IgD-negative memory B cell (primary cell): ENCODE measurements around the gene KRT36. TPM values are rescaled to one million over a fixed set of nuclear protein-coding genes. Genes with fewer than 3 reads are reported as not detected.

Experiments used
- H3K27ac Mint-ChIP-seq, 3 donors: one replicate each; pipeline ENCODE4 v1.8.0; 2020 to 2022; ENCODE audit warnings: mild to moderate bottlenecking in 3 of 3, mixed read lengths in 3 of 3, moderate library complexity in 1 of 3
- H3K27me3 Mint-ChIP-seq: one replicate; pipeline ENCODE4 v1.8.0; 2021; ENCODE audit warnings: mixed read lengths
- H3K36me3 Mint-ChIP-seq: one replicate; pipeline ENCODE4 v1.8.0; 2020; ENCODE audit warnings: mild to moderate bottlenecking, mixed read lengths
- H3K4me1 Mint-ChIP-seq, 3 donors: one replicate each; pipeline ENCODE4 v1.8.0; 2020 to 2022; ENCODE audit warnings: mixed read lengths in 3 of 3, mild to moderate bottlenecking in 1 of 3
- H3K4me3 Mint-ChIP-seq, 4 donors: one replicate each; pipeline ENCODE4 v1.8.0; 2020 to 2022; ENCODE audit warnings: mild to moderate bottlenecking in 4 of 4, mixed read lengths in 4 of 4, moderate library complexity in 3 of 4
- H3K9me3 Mint-ChIP-seq, 3 donors: one replicate each; pipeline ENCODE4 v1.8.0; 2020 to 2021; ENCODE audit warnings: mixed read lengths in 3 of 3, mild to moderate bottlenecking in 1 of 3
- polyA plus RNA-seq: library from polyadenylated mRNA; unstranded; fragments of 300-500 nt; fragmentation: Illumina TruSeq; gene quantifications from one replicate; pipeline ENCODE4 v1.2.3, GENCODE V29; 2021

KRT36 gene
- polyA plus RNA-seq, 1 donor from 2014 or later: not detected

- no peaks in the 10 kb centered on the region for H3K36me3 Mint-ChIP-seq
- H3K27ac Mint-ChIP-seq: no peak overlapping the region
- peaks cover 5% of the 10 kb centered on the region for H3K27me3 Mint-ChIP-seq
- no peaks in the 10 kb centered on the region for H3K4me1 Mint-ChIP-seq
- H3K9me3 Mint-ChIP-seq: no peaks in the 10 kb centered on the region
- H3K4me3 Mint-ChIP-seq: no peak overlapping the region
These were observed 23.4 kb upstream of the KRT36 start for GRCh38 chr17:41513168-41513547.

GRCh38 chr17:41512546-41513167 lies 22.9 kb upstream of the KRT36 start:
- H3K4me1 Mint-ChIP-seq: no peaks in the 10 kb centered on the region
- H3K27me3 Mint-ChIP-seq: peaks cover 5% of the 10 kb centered on the region
- no peak overlapping the region for H3K27ac Mint-ChIP-seq
- no peaks in the 10 kb centered on the region for H3K36me3 Mint-ChIP-seq
- no peaks in the 10 kb centered on the region for H3K9me3 Mint-ChIP-seq
- H3K4me3 Mint-ChIP-seq: no peak overlapping the region

GRCh38 chr17:41511716-41512115 lies 22.0 kb upstream of the KRT36 start:
- H3K4me3 Mint-ChIP-seq: no peak overlapping the region
- no peaks in the 10 kb centered on the region for H3K9me3 Mint-ChIP-seq
- no peaks in the 10 kb centered on the region for H3K36me3 Mint-ChIP-seq
- no peak overlapping the region for H3K27ac Mint-ChIP-seq
- peaks cover 5% of the 10 kb centered on the region for H3K27me3 Mint-ChIP-seq
- no peaks in the 10 kb centered on the region for H3K4me1 Mint-ChIP-seq

GRCh38 chr17:41511116-41511515 lies 21.4 kb upstream of the KRT36 start:
- H3K36me3 Mint-ChIP-seq: no peaks in the 10 kb centered on the region
- H3K4me3 Mint-ChIP-seq: no peak overlapping the region
- no peaks in the 10 kb centered on the region for H3K4me1 Mint-ChIP-seq
- H3K27ac Mint-ChIP-seq: no peak overlapping the region
- peaks cover 5% of the 10 kb centered on the region for H3K27me3 Mint-ChIP-seq
- H3K9me3 Mint-ChIP-seq: no peaks in the 10 kb centered on the region

- H3K36me3 Mint-ChIP-seq: no peaks in the 10 kb centered on the region
- H3K27me3 Mint-ChIP-seq: peaks cover 5% of the 10 kb centered on the region
- no peaks in the 10 kb centered on the region for H3K9me3 Mint-ChIP-seq
- no peak overlapping the region for H3K27ac Mint-ChIP-seq
- no peaks in the 10 kb centered on the region for H3K4me1 Mint-ChIP-seq
- no peak overlapping the region for H3K4me3 Mint-ChIP-seq
These were observed 20.7 kb upstream of the KRT36 start for GRCh38 chr17:41510251-41511065.

GRCh38 chr17:41507315-41507880 lies 17.7 kb upstream of the KRT36 start:
- Mint-ChIP-seq H3K4me3 (no peak overlapping the region), H3K9me3 (no peaks in the 10 kb centered on the region), H3K27ac (no peak overlapping the region), H3K4me1 (no peaks in the 10 kb centered on the region), H3K27me3 (peaks cover 3% of the 10 kb centered on the region), H3K36me3 (no peaks in the 10 kb centered on the region)

GRCh38 chr17:41505809-41506767 lies 16.4 kb upstream of the KRT36 start:
- Mint-ChIP-seq H3K4me1 (no peaks in the 10 kb centered on the region), H3K9me3 (no peaks in the 10 kb centered on the region), H3K4me3 (peak overlapping the region in 1 of 4 donors; percentile 33), H3K36me3 (no peaks in the 10 kb centered on the region), H3K27me3 (peaks cover 3% of the 10 kb centered on the region), H3K27ac (no peak overlapping the region)

- no peaks in the 10 kb centered on the region for H3K36me3 Mint-ChIP-seq
- no peak within 1 kb of the TSS for H3K27ac Mint-ChIP-seq
- peak within 1 kb of the TSS in 1 of 4 donors; percentile 33 for H3K4me3 Mint-ChIP-seq
- no peaks in the 10 kb centered on the region for H3K4me1 Mint-ChIP-seq
- H3K27me3 Mint-ChIP-seq: peaks cover 3% of the 10 kb centered on the region
- H3K9me3 Mint-ChIP-seq: no peaks in the 10 kb centered on the region
These were observed 15.5 kb upstream of the KRT36 start, which contains the start of gene KRT13 for GRCh38 chr17:41505007-41505808. Gene KRT13, minus strand, starts transcription at chr17:41505612. Its CDS starts 62 bp downstream, at chr17:41505550.

DNA sequence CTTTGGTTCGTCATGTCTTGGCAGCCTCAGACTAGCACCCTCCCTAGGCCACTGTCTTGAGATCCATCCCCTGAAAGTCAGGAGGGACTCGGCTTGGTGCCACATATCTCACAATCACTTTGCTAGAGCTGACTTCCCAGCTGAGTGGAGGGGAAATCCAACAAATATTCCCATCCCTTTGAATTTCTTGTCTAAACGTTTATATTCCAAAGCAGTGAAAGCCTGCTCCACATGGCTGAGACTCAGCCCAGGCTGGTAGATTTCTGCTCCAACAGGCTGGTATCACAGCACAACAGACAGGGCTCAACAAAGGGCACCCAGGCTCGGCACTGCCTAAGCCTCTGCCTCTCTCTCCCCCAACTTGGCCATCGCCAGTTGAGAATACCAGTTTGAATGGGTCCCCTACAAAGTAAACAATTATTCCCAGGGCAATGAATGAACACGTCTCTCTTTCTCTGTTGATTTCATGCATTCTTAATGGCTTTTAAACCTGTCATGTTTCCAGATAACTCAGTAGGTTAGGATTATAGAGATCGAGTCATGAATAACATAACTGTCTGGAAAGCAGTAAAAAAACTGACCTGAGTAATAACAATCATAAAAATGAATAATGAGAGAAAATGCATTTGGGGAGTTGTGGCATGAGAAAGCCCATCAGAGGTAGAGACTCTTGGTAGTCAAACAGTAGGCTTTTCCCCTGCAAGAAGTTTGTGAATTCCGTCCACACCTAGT lies 14.7 kb upstream of the KRT36 start:
- Mint-ChIP-seq H3K27ac (no peak overlapping the region), H3K36me3 (no peaks in the 10 kb centered on the region), H3K9me3 (no peaks in the 10 kb centered on the region), H3K27me3 (peaks cover 5% of the 10 kb centered on the region), H3K4me1 (no peaks in the 10 kb centered on the region), H3K4me3 (no peak overlapping the region)

DNA sequence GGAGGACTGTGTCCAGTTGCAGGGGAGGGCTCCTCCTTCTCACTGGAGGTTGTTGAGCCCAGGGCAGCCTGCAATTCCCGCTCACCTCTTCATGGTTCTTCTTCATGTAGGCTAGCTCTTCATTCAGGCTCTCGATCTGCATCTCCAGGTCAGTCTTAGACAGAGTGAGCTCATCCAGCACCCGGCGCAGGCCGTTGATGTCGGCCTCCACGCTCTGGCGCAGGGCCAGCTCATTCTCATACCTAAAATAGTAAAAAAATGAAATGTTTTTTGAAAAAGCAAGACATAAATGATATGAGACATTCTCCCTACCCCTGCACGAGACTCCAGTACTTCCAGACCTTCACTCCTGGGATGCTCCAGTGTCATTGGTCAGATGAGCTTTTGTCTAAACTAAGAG lies 13.5 kb upstream of the KRT36 start:
- Mint-ChIP-seq H3K27me3 (peaks cover 4% of the 10 kb centered on the region), H3K27ac (no peak overlapping the region), H3K4me1 (peaks cover 0 to 4% (median 2%) of the 10 kb centered on the region in 3 donors), H3K9me3 (no peaks in the 10 kb centered on the region), H3K36me3 (no peaks in the 10 kb centered on the region), H3K4me3 (peak overlapping the region in 1 of 4 donors; percentile 27)

GRCh38 chr17:41500131-41500911 lies 10.6 kb upstream of the KRT36 start:
- H3K4me1 Mint-ChIP-seq: peaks cover 0 to 11% (median 4%) of the 10 kb centered on the region in 3 donors
- peaks cover 4% of the 10 kb centered on the region for H3K27me3 Mint-ChIP-seq
- H3K27ac Mint-ChIP-seq: no peak overlapping the region
- H3K36me3 Mint-ChIP-seq: no peaks in the 10 kb centered on the region
- H3K9me3 Mint-ChIP-seq: no peaks in the 10 kb centered on the region
- H3K4me3 Mint-ChIP-seq: no peak overlapping the region

- H3K4me3 Mint-ChIP-seq: no peak overlapping the region
- H3K27ac Mint-ChIP-seq: no peak overlapping the region
- peaks cover 0 to 11% (median 4%) of the 10 kb centered on the region in 3 donors for H3K4me1 Mint-ChIP-seq
- H3K27me3 Mint-ChIP-seq: peaks cover 4% of the 10 kb centered on the region
- H3K36me3 Mint-ChIP-seq: no peaks in the 10 kb centered on the region
- H3K9me3 Mint-ChIP-seq: no peaks in the 10 kb centered on the region
These were observed 10.0 kb upstream of the KRT36 start for GRCh38 chr17:41499714-41500113.

DNA sequence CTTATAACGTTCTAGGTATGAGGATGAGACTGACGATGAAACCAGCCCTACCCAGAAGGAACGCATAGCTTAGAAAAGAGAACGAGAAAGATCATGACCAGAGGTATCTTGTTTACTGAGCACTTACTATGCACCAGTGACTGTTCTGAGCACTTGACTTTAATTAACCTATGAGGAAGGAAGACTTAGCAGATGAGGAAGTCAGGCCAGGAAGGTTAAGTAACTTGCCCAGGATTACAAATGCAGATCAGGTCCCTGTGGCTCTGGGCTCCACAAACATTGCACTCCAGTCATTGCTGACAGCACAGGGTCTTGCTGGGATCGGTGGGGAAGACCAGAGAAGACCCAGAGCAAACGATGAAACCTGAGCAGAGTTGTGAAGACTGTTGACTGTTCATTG lies 8.6 kb upstream of the KRT36 start:
- H3K36me3 Mint-ChIP-seq: peaks cover 2% of the 10 kb centered on the region
- no peak overlapping the region for H3K4me3 Mint-ChIP-seq
- peaks cover 2% of the 10 kb centered on the region for H3K27me3 Mint-ChIP-seq
- no peak overlapping the region for H3K27ac Mint-ChIP-seq
- no peaks in the 10 kb centered on the region for H3K9me3 Mint-ChIP-seq
- H3K4me1 Mint-ChIP-seq: peaks cover 0 to 11% (median 4%) of the 10 kb centered on the region in 3 donors
